Duodenal mucosa (tissue), 2 donors: ENCODE data around the gene CPNE8.

Source experiments
- H3K27ac ChIP-seq: one replicate; pipeline ENCODE4 v1.7.0; 2013; ENCODE audit warnings: low read depth, low read length
- H3K27me3 ChIP-seq, 2 donors: one replicate each; pipeline ENCODE4 v1.7.0; 2013; ENCODE audit warnings: low read length in 2 of 2, control low read depth in 1 of 2; ENCODE audit not compliant: insufficient read depth in 2 of 2, control insufficient read depth in 1 of 2
- H3K36me3 ChIP-seq, 2 donors: one replicate each; pipeline ENCODE4 v1.7.0; 2013; ENCODE audit warnings: low read length in 2 of 2, control low read depth in 1 of 2; ENCODE audit not compliant: insufficient read depth in 2 of 2, control insufficient read depth in 1 of 2
- H3K4me1 ChIP-seq, 2 donors: one replicate each; pipeline ENCODE4 v1.7.0; 2013; ENCODE audit warnings: low read length in 2 of 2, control low read depth in 1 of 2; ENCODE audit not compliant: insufficient read depth in 2 of 2, control insufficient read depth in 1 of 2
- H3K4me3 ChIP-seq, 2 donors: one replicate each; pipeline ENCODE4 v1.7.0; 2013; ENCODE audit warnings: low read length in 2 of 2, low read depth in 1 of 2
- H3K9ac ChIP-seq, 2 donors: one replicate each; pipeline ENCODE4 v1.7.0; 2013; ENCODE audit warnings: low read length in 2 of 2, low read depth in 1 of 2
- H3K9me3 ChIP-seq, 2 donors: one replicate each; pipeline ENCODE4 v1.7.0; 2013; ENCODE audit warnings: low read length in 2 of 2, control low read depth in 1 of 2; ENCODE audit not compliant: control insufficient read depth in 1 of 2

CPNE8 gene

DNA sequence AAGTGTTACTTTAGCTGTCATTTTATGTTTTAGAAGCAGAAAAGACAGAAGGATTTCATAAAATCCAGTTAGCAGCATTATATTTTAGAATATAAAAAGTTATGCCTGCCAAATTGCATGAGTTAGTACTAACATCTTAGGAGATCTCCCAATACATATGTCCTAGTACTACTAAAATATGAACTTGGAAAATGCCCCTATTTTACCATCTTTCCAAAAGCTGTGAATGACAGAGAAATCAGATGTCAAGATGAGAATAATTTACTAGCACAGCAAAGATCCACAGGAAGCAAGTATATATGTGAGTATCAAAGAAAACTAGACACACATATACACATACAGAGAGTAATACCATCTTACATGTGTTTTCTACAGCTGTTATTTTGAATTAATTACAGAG is 196.9 kb downstream of the CPNE8 start:
- Histone ChIP-seq H3K9me3 (peaks cover 5 to 13% of the 10 kb centered on the region in 2 donors), H3K36me3 (no peaks in the 10 kb centered on the region), H3K27ac (no peak overlapping the region), H3K4me3 (no peak overlapping the region), H3K27me3 (no peaks in the 10 kb centered on the region), H3K4me1 (no peaks in the 10 kb centered on the region), H3K9ac (no peak overlapping the region)

GRCh38 chr12:38707648-38708047 is 197.7 kb downstream of the CPNE8 start:
- no peak overlapping the region for H3K27ac ChIP-seq
- no peaks in the 10 kb centered on the region for H3K4me1 ChIP-seq
- H3K27me3 ChIP-seq = no peaks in the 10 kb centered on the region
- no peak overlapping the region for H3K9ac ChIP-seq
- H3K4me3 ChIP-seq = no peak overlapping the region
- no peaks in the 10 kb centered on the region for H3K36me3 ChIP-seq
- peaks cover 5 to 7% of the 10 kb centered on the region in 2 donors for H3K9me3 ChIP-seq

DNA sequence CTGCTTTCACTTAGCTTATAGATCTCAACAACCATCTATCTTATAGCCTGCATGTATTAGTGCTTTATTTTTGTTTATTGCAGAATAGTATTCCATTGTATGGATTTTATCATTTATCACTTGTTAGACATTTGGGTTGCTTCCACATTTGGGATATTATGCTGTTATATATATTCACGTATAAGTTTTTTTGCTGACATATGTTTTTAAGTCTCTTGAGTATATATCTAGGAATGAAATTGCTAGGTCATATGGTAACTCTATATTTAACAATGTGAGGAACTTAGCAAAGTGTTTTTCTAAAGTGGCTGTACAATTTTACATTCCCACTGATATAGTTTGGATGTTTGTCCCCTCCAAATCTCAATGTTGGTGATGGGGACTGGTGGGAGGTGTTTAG is 208.1 kb downstream of the CPNE8 start:
- Histone ChIP-seq H3K4me1 (no peaks in the 10 kb centered on the region), H3K9ac (no peak overlapping the region), H3K9me3 (peaks cover 4 to 15% of the 10 kb centered on the region in 2 donors), H3K36me3 (no peaks in the 10 kb centered on the region), H3K27ac (no peak overlapping the region), H3K27me3 (no peaks in the 10 kb centered on the region), H3K4me3 (no peak overlapping the region)

GRCh38 chr12:38695057-38695456 is 210.3 kb downstream of the CPNE8 start:
- Histone ChIP-seq H3K9me3 (peaks cover 6 to 15% of the 10 kb centered on the region in 2 donors), H3K4me3 (no peak overlapping the region), H3K4me1 (no peaks in the 10 kb centered on the region), H3K36me3 (no peaks in the 10 kb centered on the region), H3K27ac (no peak overlapping the region), H3K9ac (no peak overlapping the region), H3K27me3 (no peaks in the 10 kb centered on the region)

GRCh38 chr12:38691164-38691563 is 214.2 kb downstream of the CPNE8 start:
- Histone ChIP-seq H3K9me3 (peaks cover 1 to 9% of the 10 kb centered on the region in 2 donors), H3K36me3 (no peaks in the 10 kb centered on the region), H3K27me3 (no peaks in the 10 kb centered on the region), H3K4me1 (no peaks in the 10 kb centered on the region), H3K4me3 (no peak overlapping the region), H3K9ac (no peak overlapping the region), H3K27ac (no peak overlapping the region)

DNA sequence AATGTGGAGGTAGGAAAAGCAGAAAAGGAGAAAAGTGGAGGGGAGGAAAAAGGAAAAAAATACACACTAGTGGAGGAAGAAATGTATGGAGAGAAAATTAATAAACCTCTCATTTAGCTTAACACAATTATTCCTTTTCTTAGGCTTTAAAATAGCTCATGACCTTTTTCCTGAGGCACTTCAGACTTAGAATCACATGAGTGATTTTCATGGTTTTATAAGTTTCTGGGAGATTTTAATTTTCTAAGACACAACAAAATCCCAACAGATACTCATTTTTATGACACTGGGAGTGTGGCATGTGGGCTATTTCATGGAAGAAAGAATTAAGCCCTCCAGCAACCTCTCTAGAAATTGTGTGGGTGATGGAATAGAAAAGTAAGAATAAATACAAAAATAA is 214.7 kb downstream of the CPNE8 start:
- peaks cover 1 to 9% of the 10 kb centered on the region in 2 donors for H3K9me3 ChIP-seq
- H3K4me1 ChIP-seq = no peaks in the 10 kb centered on the region
- H3K27ac ChIP-seq = no peak overlapping the region
- no peaks in the 10 kb centered on the region for H3K27me3 ChIP-seq
- H3K36me3 ChIP-seq = no peaks in the 10 kb centered on the region
- H3K4me3 ChIP-seq = no peak overlapping the region
- H3K9ac ChIP-seq = no peak overlapping the region

GRCh38 chr12:38689704-38690103 is 215.7 kb downstream of the CPNE8 start:
- Histone ChIP-seq H3K4me3 (no peak overlapping the region), H3K36me3 (no peaks in the 10 kb centered on the region), H3K9ac (no peak overlapping the region), H3K27me3 (no peaks in the 10 kb centered on the region), H3K27ac (no peak overlapping the region), H3K9me3 (peaks cover 1 to 5% of the 10 kb centered on the region in 2 donors), H3K4me1 (no peaks in the 10 kb centered on the region)

GRCh38 chr12:38689195-38689594 is 216.2 kb downstream of the CPNE8 start:
- H3K9ac ChIP-seq = no peak overlapping the region

GRCh38 chr12:38682521-38682920 is 222.9 kb downstream of the CPNE8 start:
- no peaks in the 10 kb centered on the region for H3K36me3 ChIP-seq
- H3K9me3 ChIP-seq = peaks cover 0 to 5% of the 10 kb centered on the region in 2 donors
- no peak overlapping the region for H3K4me3 ChIP-seq
- no peaks in the 10 kb centered on the region for H3K4me1 ChIP-seq
- no peak overlapping the region for H3K9ac ChIP-seq
- H3K27ac ChIP-seq = no peak overlapping the region
- no peaks in the 10 kb centered on the region for H3K27me3 ChIP-seq

More at GRCh38 chr12:38689195-38689594, 216.2 kb downstream of the CPNE8 start:
- no peak overlapping the region for H3K27ac ChIP-seq
- H3K36me3 ChIP-seq = no peaks in the 10 kb centered on the region
- H3K9me3 ChIP-seq = peaks cover 1 to 5% of the 10 kb centered on the region in 2 donors
- H3K4me3 ChIP-seq = no peak overlapping the region
- H3K4me1 ChIP-seq = no peaks in the 10 kb centered on the region
- H3K27me3 ChIP-seq = no peaks in the 10 kb centered on the region

DNA sequence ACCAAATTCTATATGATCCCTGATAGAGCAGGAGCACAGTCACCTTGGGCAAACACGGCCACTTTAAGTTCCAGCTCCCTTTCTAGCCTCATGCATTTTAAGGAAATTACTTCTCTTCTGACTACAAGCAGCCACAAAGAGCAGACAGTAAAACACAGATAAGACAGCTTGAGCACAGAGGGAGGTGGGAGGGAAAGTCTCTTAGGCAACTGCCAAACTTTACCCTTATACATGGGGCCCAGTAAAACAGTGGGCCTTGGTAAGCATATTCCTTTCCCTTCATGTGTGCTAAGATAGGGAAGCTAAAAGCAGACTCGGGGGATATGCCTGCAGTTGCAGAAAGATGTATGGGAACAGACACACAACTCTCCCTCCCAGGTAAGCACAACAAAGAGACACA is 235.9 kb downstream of the CPNE8 start:
- H3K27ac ChIP-seq = no peak overlapping the region
- no peaks in the 10 kb centered on the region for H3K27me3 ChIP-seq
- H3K4me3 ChIP-seq = no peak overlapping the region
- H3K9ac ChIP-seq = no peak overlapping the region
- H3K36me3 ChIP-seq = no peaks in the 10 kb centered on the region
- H3K4me1 ChIP-seq = no peaks in the 10 kb centered on the region
- H3K9me3 ChIP-seq = peaks cover 0 to 2% of the 10 kb centered on the region in 2 donors

DNA sequence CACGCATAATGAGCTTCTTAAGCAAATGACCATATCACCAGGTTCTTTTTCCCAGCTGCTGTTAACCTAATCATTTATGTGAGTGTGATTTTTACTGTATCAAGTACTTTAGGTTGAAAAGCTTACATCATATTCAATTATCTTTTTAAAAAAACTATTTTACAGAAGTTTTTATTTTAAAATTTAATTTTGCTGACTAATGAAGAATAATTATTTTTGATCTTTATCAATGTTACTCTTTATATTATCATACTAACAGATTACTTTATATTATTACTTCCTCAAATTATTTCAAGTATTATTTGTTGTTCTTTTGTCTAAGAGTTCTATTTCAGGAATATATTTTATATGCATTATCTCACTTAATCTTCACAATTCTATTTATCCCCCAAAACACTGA is 236.3 kb downstream of the CPNE8 start:
- Histone ChIP-seq H3K9me3 (peaks cover 0 to 2% of the 10 kb centered on the region in 2 donors), H3K27ac (no peak overlapping the region), H3K36me3 (no peaks in the 10 kb centered on the region), H3K9ac (no peak overlapping the region), H3K4me3 (no peak overlapping the region), H3K4me1 (no peaks in the 10 kb centered on the region), H3K27me3 (no peaks in the 10 kb centered on the region)
